ENCODE measurements around the gene CUBN. TPM values are rescaled to one million over a fixed set of nuclear protein-coding genes. Genes with fewer than 3 reads are reported as not detected.

CUBN gene
- polyA plus RNA-seq, 1 experiment: 0.76 TPM

DNA sequence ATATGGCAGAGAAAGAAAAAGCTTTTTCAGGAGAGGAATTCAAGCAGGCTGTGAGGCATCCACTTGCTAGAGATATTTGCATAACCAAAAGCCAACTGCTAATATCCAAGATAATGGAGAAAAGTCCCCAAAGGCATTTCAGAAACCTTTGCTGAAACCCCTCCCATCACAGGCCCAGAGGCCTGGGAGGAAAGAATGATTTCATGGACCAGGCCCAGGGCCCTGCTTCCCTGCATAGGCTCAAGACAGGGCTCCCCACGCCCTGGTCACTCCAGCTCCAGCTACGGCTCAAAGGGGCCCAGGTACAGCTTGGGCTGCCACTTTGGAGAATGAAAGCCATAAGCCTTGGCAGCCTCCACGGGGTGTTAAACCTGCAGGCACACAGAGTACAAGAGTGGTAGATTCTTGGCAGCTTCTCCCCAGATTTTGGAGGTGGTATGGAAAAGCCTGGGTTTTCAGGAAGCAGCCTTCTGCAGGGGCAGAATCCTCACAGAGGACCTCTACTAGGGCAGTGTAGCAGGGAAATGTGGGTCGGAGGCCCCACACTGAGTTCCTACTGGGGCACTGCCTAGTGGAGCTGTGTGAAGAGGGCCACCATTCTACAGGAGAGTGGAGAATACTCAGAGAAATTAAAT is 306.8 kb downstream of the CUBN start:
- H3K4me3 ChIP-seq (ENCODE audit: low read depth, low read length): no peak overlapping the region
- ChIA-PET POLR2A (no interaction called here), CTCF (no interaction called here)
- no peak for DNase-seq (ENCODE audit: low read depth, low spot score)
- no peaks in the 10 kb centered on the region for H3K27me3 ChIP-seq (ENCODE audit: control insufficient read depth, insufficient read depth, low read length)
- peaks cover 11% of the 10 kb centered on the region for H3K9me3 ChIP-seq (ENCODE audit: control insufficient read depth, insufficient read depth, low read length)
- TF ChIP-seq, protein P1, sequence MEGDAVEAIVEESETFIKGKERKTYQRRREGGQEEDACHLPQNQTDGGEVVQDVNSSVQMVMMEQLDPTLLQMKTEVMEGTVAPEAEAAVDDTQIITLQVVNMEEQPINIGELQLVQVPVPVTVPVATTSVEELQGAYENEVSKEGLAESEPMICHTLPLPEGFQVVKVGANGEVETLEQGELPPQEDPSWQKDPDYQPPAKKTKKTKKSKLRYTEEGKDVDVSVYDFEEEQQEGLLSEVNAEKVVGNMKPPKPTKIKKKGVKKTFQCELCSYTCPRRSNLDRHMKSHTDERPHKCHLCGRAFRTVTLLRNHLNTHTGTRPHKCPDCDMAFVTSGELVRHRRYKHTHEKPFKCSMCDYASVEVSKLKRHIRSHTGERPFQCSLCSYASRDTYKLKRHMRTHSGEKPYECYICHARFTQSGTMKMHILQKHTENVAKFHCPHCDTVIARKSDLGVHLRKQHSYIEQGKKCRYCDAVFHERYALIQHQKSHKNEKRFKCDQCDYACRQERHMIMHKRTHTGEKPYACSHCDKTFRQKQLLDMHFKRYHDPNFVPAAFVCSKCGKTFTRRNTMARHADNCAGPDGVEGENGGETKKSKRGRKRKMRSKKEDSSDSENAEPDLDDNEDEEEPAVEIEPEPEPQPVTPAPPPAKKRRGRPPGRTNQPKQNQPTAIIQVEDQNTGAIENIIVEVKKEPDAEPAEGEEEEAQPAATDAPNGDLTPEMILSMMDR (IDR thresholded peaks at IDR 0.05; ENCODE audit: low read depth, low read length): no peak
- no peak overlapping the region for H3K27ac ChIP-seq (ENCODE audit: low read depth, low read length)

DNA sequence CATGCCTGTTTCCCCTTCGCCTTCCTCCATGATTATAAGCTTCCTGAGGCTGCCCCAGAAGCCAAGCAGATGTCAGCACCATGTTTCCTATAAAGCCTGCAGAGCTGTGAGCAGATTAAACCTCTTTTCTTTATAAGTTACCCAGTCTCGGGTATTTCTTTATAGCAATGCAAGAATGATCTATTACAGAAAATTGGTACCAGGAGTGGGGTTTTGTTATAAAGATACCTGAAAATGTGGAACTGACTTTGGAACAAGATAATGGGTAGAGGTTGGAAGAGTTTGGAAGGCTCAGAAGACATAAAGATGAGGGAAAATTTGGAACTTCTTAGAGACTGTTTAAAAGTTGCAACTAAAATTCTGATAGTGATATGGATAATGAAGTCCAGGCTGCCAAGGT is 307.6 kb downstream of the CUBN start:
- CTCF ChIA-PET: interaction anchor here (0.6 kb wide), 1 partner anchor 919 kb away, joined by 3 read pairs; no protein-coding TSS in a partner anchor

DNA sequence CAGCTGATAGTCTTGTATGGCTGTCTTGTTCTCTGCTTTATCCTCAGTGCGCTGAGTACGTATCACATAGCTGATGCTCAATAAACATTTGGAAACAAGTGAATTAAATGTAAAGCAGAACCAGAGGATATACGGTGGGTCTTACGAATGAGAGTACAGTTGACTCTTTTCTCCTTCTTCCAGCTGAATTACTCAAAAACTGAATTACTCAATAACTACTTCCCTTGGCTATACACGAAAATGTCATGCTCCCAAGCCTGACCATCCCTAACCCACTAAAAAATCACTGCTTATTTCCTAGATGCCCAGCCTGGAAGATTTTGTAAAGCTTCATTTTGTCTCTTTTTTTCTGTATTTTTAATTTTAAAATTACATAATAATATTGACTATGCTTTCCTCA is 309.2 kb downstream of the CUBN start:
- no peaks in the 10 kb centered on the region for H3K27me3 ChIP-seq (ENCODE audit: control insufficient read depth, insufficient read depth, low read length)
- CTCF ChIA-PET: interaction anchor here (0.7 to 0.9 kb wide), 2 partner anchors 13 to 918 kb away, joined by 3 read pairs; no protein-coding TSS in a partner anchor

More for the DNA sequence above, 307.6 kb downstream of the CUBN start:
- TF ChIP-seq, protein P1 (IDR thresholded peaks at IDR 0.05; ENCODE audit: low read depth, low read length): no peak
- POLR2A ChIA-PET: no interaction called here
- H3K9me3 ChIP-seq (ENCODE audit: control insufficient read depth, insufficient read depth, low read length): peaks cover 11% of the 10 kb centered on the region
- no peak for DNase-seq (ENCODE audit: low read depth, low spot score)
- no peak overlapping the region for H3K27ac ChIP-seq (ENCODE audit: low read depth, low read length)
- no peak overlapping the region for H3K4me3 ChIP-seq (ENCODE audit: low read depth, low read length)
- H3K27me3 ChIP-seq (ENCODE audit: control insufficient read depth, insufficient read depth, low read length): no peaks in the 10 kb centered on the region

DNA sequence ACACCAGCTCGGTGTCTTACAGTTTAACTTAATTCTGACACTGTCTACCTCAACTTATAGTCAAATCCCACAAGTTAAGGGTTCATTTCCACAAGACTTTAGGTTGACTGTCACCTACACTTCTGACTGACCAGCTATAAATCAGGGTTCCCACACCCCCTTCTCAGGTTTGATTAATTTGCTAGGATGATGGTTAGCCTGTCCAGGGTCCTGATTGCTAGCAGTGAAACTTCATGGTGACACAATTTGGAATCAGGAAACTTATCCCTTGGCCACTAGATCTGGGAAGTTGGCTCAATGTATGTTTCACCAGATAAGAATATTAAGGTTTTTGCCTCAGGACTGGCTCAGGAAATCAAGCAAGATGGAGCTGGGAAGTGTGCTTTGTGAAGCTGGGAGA is 309.6 kb downstream of the CUBN start:
- Histone ChIP-seq H3K27me3 (ENCODE audit: control insufficient read depth, insufficient read depth, low read length) (no peaks in the 10 kb centered on the region), H3K9me3 (ENCODE audit: control insufficient read depth, insufficient read depth, low read length) (peaks cover 11% of the 10 kb centered on the region), H3K4me3 (ENCODE audit: low read depth, low read length) (no peak overlapping the region), H3K27ac (ENCODE audit: low read depth, low read length) (no peak overlapping the region)
- DNase-seq (ENCODE audit: low read depth, low spot score): no peak
- TF ChIP-seq, protein P1 (IDR thresholded peaks at IDR 0.05; ENCODE audit: low read depth, low read length): no peak
- POLR2A ChIA-PET: no interaction called here
- CTCF ChIA-PET: interaction anchor here (0.7 kb wide), 1 partner anchor 13 kb away, joined by 3 read pairs; no protein-coding TSS in a partner anchor

More for the DNA sequence above, 309.2 kb downstream of the CUBN start:
- H3K27ac ChIP-seq (ENCODE audit: low read depth, low read length): no peak overlapping the region
- H3K9me3 ChIP-seq (ENCODE audit: control insufficient read depth, insufficient read depth, low read length): peaks cover 11% of the 10 kb centered on the region
- H3K4me3 ChIP-seq (ENCODE audit: low read depth, low read length): no peak overlapping the region
- POLR2A ChIA-PET: no interaction called here
- TF ChIP-seq, protein P1 (IDR thresholded peaks at IDR 0.05; ENCODE audit: low read depth, low read length): no peak
- no peak for DNase-seq (ENCODE audit: low read depth, low spot score)

DNA sequence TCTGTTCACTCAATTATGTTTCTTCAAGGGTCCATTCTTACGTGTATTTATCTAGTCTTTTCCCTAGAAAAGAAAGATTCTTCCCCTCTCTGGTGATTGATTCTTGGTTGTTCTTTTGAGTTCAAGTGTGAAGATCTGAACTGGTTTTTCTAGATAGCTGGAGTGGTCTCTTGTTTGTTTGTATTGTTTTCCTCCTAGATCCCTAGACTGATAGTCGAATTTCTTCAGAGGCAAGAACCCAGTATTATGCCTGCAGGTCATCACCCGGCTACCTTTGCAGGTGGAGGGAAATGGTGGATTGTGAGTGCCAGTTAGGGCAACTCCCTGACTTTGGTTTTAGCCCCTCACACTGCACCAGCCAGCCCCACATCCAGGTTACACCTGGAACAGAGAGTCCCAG is 310.2 kb downstream of the CUBN start:
- H3K27me3 ChIP-seq (ENCODE audit: control insufficient read depth, insufficient read depth, low read length): no peaks in the 10 kb centered on the region
- H3K27ac ChIP-seq (ENCODE audit: low read depth, low read length): no peak overlapping the region
- CTCF ChIA-PET: no interaction called here
- H3K9me3 ChIP-seq (ENCODE audit: control insufficient read depth, insufficient read depth, low read length): peaks cover 11% of the 10 kb centered on the region
- TF ChIP-seq, protein P1 (IDR thresholded peaks at IDR 0.05; ENCODE audit: low read depth, low read length): no peak
- POLR2A ChIA-PET: no interaction called here
- H3K4me3 ChIP-seq (ENCODE audit: low read depth, low read length): no peak overlapping the region
- DNase-seq (ENCODE audit: low read depth, low spot score): no peak
